Activated CD8-positive, alpha-beta memory T cell treated with anti-CD3 and anti-CD28 coated beads, Interleukin-2, amount 50 U/mL, for 4 hours (primary cell): ENCODE data around the gene KIRREL1.

ENCODE experiments used
- DNase-seq: peaks from one replicate; pipeline ENCODE4 v3.0.0-alpha.2; 2020

KIRREL1 gene

DNA sequence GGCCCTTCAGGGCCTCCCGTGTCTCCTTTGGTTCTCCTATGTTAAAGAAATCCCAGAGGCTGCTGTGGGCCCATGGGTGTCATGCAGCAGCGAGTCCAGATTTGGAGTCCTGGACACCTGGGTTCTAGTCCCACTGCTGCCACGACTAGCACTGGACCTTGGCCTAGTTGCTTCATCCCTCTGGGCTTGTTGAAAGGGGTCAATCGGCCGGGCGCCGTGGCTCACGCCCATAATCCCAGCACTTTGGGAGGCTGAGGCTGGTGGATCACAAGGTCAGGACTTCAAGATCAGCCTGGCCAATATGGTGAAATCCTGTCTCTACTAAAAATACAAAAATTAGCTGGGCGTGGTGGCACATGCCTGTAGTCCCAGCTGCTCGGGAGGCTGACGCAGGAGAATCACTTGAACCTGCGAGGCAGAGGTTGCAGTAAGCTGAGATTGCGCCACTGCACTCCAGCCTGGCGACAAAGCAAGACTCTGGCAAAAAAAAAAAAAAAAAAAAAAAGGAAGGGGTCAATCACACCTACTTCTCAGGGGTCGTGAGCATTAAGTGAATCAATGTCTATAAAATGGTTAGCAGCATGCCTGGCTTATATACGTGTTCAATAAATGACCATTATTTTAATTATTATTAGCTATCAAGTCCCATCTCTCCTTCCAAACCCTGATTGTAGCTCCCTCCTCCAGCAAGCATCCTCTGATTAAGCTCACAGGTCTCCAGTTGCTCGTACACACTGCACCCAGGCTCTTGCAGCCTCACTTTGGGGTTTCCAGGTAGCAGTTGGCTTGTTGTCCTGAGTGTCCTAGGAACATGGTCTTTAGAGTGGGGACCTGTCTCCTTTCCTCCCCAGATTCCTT is 43.8 kb downstream of the KIRREL1 start:
- no peak for DNase-seq

DNA sequence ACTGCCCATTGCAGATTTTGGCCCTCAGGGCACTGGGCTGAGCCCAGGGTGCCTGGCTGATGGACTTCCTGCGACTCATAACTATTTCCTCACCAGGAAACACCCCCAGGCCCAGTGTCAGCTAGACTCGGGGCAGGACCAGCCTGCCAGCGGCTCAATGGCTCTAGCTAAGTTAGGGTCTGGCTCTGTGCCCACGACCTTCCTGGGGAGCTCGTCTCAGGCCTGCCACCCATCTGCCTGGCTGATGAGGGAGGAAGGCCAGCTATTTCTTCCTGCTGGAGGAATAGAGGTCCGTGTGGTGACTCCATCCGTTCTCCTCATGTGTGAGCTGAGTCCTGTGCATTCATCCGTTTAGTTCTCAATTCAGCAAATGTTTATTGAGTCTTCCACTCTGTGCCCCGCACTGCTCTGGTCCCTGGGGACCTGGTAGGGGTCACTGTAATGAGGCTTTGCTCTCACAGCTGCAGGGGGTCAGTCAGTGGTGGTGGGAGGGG is 44.5 kb downstream of the KIRREL1 start:
- no peak for DNase-seq

DNA sequence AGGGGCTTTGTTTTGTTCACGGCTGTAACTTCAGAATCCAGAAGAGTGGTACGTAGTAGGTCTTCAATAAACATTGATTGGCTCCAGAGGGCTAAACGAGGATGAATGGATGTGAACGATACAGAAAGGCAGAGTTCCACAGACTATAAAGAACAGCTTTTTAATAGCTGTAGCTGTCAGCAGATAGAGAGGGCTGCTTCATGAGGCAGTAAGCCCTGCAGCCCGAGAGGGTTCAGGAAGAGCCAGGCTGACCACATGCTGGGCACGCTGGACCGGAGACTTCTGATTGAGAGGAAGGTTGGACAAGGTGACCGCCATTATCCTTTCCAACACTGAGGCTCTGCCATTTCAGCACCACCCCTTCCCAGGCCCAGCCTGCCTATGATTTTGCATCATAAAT is 45.3 kb downstream of the KIRREL1 start:
- no peak for DNase-seq

DNA sequence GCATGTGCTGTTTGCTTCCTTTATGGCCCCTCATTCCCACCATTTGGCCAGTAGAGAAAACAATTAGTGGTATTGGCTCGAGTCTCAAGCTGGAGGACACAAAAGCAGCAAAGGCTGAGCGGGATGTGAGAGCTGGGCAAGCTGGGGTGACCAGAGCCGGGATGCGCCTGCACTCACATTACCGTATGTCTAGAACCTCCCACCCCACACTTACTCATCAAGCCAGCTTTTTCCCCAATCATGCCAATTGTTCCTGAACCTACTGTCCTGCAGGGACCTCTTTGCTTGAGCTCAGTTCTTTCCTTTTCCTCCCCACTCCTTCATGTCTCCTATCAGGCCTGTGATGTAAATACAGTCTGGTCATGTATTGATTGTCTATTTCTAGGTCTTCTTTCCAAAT is 45.9 kb downstream of the KIRREL1 start:
- DNase-seq = no peak

DNA sequence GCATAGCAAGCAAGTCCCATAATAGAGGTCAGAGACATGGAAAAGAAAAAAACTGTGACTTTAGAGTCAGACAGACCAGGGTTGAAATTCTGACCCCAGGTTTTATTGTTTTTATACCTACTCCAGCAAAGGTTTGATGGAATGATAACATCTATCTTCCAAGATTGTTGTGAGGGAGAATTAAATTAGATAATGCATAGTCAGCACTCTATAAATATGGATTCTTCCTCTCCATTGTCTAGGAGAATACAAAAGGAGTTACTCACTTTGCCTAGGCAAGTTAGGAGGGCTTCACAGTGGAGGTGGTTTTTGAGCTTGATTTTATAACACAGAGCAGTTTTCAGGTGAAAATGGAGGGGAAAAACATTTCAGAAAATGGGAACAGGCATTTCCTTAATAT is 46.9 kb downstream of the KIRREL1 start:
- DNase-seq = no peak

DNA sequence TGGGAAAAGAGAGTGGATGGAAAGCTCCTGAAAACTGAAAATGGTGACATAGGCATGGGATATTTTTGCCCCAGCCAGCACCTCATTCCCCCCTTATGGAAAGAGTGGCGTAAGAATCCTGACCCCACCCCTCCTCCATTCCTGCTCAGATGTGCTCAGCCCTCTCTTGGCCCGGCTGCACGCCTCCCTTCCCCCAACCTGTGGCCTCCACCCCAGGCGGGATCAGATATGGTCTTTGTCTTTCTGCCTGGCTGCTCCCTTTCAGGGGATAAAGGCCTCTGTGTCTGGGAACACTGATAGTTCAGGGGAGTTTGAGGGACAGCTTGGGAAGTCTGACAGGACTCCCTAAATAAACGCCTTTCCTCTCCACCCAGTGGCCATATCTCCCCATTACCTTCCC is 49.8 kb downstream of the KIRREL1 start:
- no peak for DNase-seq

DNA sequence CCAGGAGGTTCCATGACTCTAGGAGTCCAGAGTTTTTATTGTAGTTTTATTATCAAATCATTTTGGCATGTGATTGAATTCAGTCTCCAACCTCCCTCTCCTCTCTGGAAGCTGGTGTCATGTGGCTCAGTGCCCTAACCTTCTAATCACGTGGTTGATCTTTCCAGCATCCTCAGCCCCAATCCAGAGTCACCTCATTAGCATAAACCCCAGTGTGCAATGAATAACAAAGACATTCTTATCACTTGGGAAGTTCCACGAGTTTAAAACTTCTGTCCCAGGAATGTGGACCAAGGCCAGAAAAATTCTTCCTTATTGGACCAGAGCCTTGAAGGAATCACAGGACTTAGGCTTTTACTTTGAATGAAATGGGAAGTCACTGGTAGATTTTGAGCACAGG is 52.2 kb downstream of the KIRREL1 start:
- no peak for DNase-seq

DNA sequence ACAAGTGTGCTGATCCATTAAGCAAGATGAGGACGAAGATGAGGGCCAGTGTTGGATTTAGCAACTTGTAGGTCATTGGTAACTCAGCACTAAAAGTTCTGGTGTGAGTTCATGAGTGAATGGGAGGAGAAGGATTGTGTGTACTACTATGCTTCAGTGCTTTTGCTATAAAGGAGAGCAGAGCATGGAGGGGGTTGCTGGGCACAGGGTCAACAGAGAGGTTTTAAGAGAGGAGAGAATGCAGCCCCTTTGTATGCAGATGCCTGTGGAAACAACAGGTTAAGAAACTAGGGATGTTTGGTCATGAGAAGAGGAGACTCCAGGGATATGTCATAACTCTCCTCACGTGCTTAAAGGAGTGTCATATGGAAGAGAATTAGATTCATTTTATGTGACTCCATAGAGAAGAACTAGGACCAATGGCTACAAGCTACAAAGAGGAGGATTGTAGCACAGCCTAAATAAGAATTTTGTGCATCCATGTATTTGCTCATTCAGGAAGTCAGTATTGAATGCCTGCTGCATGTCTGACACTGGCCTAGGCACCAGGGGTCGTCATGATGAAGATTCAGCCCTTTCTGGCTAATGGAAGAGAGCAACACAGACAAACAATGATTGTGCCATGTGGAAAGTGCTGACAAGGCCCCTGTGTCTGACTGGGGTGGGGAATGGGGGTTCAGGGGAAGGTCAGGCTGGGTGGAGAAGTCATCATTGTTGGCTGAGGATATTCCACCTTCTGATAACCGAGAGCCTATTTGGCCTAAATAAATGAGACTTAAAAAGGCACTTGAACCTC is 53.5 kb downstream of the KIRREL1 start:
- DNase-seq = no peak

DNA sequence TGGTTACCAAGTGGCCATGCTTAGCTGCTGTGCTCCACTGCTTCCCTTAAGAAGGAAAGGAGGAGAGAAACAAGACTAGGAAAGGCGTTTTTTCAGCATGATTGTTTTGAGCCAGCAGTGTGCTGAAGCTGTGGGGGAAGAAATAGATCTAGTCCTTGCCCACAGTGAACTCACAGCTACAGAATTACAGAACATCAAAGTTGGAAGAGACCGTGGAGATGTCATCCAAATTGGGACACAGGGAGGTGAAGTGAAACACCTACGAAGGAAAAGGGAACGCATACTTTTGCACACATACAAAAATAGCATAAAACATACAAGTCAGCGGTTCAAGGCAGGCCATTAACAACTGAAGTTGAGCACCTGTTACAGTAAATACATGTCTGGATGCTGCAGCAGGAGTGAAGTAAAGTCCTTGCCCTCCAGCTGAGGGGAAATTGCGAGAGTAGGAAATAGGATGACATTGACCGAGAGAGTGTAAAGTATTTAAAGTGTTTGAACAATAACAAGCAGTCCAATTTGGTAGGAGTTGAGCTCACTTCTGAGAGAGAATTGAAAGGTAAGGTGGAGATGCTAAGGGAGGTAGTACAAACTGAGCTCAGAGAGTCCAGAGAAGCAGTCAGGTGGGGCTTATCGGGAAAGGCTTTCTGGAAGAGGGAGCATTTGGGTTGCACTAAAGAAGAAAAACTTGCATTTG is 55.1 kb downstream of the KIRREL1 start:
- no peak for DNase-seq

DNA sequence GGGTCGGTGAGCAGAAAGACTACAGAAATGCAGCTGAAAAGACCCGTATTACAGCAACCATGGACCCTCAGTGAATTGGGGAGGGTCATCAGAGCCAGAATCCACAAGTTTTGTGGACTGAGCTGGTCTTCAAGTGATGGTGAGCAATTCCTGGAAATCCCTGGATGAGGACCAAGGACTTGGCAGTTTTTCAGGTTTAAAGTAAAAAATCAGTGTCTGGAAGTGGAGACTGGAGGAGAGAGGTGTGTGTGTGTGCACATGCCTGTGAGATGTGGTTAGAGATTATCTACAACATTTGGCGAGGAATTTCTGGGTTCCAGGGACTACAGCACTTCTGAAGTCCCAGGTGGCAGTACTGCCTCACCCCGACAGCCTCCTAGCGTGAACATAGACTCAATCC is 56.4 kb downstream of the KIRREL1 start:
- no peak for DNase-seq

DNA sequence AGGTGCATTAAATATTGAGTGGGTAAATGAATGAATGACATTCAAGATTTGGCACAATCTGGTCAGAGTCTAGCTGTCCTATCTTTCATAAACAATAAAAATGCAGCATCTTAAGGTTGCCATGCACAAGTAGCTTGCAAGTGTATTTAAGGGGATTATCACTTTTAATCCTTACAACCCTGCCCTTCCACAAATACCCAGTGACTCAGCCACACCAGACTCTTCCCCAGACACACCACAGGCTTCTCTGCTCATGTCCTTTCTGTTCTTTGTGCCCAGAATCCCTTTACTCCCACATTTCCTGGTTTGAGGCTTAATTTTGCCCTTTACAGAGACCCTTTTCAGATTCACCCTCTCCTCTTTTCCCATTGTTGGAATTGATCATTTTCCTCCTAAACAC is 59.8 kb downstream of the KIRREL1 start:
- no peak for DNase-seq

DNA sequence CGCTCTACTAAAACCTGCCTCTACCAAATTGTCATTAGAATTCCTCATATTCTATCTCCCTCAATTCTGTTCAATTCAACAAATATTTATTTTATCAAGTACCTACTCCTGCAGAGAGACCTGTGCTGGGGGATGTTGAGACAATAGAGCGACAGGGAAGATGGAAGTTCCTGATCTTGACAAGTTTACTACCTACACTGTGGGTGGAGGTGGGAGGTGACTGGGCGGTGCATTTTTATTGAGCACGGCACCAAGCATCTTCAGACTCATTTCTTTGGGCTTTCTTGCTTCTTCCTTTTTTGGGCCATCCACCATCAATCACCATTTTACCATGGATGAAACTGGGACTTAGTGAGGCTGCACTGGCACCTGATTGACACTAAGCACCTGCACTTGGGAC is 61.3 kb downstream of the KIRREL1 start:
- DNase-seq = no peak

DNA sequence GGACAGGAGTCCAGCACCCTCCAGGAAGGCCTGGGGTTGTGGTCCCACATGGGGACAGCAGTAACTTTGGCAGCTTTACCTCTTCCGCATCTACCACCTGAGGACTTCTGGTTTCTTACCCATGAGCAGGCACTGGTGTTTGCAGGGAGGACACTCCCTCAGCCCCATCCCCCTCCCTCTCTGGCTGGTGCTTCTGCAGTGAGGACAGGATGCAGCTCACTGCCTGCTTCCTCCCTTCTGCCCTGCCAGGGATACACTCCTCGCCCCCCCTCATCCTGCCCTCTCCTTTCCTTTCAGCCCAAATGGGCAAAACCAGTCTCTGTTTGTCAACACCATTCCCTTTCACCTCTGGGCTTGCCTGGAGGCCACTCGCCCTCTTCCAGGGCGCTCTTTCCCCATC is 62.4 kb downstream of the KIRREL1 start:
- no peak for DNase-seq

DNA sequence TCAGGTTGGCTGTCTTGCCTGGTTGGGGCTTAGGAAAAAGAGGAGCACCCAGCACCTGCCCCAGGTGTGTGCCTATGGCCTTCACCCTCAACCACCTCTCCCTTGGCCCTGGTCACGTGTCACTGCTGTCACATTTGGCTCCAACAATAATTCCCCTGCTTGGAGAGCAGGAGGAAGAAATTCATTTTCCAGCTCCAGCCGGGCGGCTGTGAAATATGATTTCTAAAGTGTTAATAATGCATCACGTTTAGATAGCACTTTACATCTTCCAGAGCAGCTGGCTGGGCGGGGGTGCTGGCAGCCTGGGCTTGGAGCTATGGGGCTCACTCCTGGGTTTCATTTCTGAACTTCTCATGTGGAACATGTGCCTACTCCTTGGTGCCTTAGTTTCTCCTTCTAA is 63.1 kb downstream of the KIRREL1 start:
- DNase-seq = no peak

DNA sequence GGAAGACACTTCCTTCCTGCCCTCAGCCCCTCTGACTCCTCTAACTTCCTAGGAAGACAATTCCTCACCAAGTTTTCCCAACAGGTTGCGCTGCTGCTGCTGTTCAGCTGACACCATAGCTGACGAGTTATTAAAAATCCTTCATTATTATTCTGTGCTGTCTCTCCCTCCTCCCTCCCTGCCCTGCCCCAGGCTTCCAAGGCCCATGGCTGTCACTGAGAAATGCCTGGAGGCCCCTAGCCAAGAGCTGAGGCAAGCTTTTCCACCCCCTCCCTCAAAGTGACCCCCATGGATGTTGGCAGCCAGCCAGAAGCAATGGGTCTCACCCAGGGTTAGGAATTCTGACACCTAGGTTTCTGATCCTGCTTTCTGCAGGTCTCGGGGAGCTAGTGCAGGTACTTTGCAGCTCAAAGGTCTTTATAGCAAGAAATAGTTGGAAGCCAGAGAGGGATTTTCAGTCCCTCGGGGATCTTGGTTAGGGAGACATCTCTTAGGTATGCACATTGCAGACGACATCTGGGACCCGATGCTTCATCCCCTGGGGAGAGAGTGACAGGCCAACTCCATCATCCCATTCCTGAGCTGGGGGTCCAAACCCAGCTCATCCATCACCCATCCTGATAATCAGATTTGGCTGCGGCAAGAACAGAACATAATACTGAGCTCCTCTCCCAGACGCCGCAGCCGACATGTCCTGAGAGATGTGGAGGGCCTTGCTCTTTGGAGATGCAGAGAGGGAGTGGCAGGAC is 65.0 kb downstream of the KIRREL1 start:
- DNase-seq = no peak

DNA sequence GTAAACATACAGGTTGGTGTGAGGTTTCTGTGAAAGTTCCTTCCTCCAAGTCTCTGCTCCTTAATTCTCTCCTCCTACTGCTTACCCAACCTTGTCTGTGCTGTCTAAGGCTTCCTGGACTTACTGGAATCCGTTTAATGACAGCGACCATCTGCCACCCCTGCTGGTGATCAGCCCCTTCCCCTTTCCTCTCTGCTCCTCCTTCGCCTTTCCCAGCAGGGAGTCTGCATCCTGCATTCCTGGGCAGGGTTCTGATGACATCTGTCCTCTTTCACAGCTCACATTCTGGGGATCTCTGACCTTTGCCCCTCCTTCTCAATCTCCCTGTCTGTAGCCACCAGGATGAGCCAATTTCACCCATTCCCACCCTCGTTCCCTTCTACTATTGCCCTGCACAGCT is 66.5 kb downstream of the KIRREL1 start:
- DNase-seq = no peak

DNA sequence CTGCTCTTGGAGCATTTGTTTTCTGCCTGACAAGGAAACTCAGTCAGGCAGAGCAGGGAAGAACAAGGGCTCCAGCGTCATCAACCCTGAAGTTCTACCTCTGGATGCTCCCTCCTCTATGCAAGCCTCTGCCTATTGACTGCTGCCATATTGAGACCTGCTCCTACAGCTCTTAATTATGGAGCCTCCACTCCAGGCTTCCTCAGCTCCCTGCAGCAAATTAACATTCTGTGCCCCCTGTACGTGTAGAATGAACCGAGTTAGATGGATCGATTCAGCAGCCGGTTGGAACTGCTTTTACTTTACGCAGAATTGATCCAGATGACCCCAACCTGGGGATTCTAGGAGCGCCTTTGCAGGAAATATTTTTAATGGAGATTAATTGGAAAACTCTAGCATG is 68.7 kb downstream of the KIRREL1 start:
- DNase-seq = no peak

DNA sequence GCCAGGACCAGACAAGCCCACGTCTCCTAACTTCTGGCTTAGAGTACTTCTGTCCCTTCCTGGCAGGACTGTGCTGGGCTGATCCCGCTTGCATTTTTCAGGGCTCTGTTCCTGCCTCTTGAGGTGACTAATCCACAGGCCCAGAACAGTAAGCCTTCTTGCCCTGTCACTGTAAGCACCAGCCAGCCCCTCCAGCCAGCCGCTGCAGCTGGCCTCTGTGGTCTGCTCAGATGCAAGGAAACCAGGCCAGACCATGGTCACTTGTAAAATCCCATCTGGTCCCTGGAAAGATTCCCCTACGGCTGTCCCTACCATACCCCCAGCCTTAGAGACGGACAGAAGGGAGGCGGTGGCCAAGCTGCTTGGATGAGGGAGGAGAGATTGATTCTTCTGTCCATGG is 74.2 kb downstream of the KIRREL1 start:
- DNase-seq = no peak

DNA sequence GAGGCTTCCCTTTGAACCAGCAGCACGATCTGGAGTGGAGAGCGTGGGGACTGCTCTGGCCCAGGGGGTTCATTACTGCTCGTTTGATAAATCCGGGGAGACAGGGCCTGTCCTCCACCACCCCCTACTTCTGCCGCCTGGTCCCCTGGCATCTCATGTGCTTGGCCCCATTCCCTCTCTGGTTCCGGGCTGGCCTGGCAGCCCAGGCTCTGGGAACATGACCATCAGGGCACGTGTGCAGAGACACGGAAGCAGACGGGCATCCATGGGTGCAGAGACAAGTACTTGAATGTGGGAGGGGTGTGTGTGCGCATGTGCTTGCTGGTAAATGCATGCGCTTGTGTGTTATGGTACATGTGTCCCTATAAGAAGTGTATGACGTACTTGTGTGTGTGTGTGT is 75.5 kb downstream of the KIRREL1 start:
- no peak for DNase-seq

DNA sequence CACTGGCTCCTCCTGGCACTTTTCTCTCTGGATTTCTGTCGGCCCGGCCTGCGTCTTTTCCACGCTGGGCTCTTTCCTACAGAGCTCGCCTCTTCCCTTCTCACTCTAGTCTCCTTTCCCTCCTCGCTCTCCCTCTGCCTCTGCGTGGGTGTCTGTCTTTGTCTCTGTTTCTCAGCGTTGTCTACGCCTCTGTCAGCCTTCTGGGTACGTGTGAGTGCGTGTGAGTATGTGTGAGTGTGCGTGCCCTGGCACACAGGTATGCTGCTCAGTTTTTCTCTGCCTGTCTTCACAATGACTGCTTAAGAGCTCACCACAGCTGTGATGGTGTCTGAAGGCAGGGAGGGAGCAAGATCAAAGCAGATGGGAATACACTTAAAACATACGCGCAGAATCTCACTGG is 77.7 kb downstream of the KIRREL1 start:
- no peak for DNase-seq

DNA sequence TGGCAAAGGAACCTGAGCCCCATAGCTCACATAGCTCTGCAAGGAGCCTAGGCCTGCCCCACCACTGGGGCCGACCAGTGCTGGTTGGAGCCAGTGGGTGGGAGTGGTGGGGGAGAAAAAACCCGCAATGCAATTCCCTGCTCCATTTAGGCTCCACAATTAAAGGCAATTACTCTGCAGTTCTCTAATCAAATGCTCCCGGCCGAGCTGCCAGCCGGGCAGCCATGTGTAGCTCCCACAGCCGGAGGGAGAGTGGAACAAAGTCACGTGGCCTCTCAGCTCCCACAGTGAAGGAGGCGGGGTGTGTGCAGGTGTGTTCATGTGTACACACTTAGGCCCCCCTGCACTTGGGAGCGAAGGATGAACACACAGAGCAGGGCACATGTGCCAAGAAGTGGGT is 81.6 kb downstream of the KIRREL1 start:
- no peak for DNase-seq

DNA sequence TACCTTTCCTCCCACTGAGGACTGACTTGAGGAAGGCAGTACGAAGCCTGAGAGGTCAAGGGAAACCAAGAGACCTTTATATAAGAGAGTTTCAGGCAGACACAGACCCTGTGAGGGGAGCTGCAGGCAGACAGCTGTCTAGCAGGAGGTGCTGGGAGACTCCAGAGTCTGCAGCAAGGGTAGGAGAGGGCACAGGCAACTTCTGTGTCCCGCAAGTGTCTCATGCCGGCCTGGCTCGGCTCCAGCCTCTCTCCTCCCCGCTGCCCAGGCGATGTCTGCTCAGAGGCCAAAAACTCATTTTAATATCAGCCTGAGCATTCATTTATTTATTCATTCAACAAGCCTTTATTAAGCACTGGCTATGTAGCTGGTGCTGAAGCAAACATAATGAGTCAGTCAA is 83.0 kb downstream of the KIRREL1 start:
- DNase-seq = no peak
